Chondrocyte (in vitro differentiated cells): ENCODE measurements around the gene ACTR3. TPM values are rescaled to one million over a fixed set of nuclear protein-coding genes. Genes with fewer than 3 reads are reported as not detected.

Source experiments
- DNase-seq: peaks from one replicate; pipeline ENCODE4 v3.0.0; 2021; ENCODE audit warnings: mixed read lengths, low spot score
- H3K27ac Mint-ChIP-seq: one replicate; pipeline ENCODE4 v1.8.0; 2021; ENCODE audit warnings: mild to moderate bottlenecking, moderate library complexity, mixed read lengths; ENCODE audit not compliant: unreplicated experiment
- H3K27me3 Mint-ChIP-seq: 2 replicates; pipeline ENCODE4 v1.8.0; 2021; ENCODE audit warnings: low read depth, mixed read lengths
- H3K36me3 Mint-ChIP-seq: 2 replicates; pipeline ENCODE4 v1.8.0; 2021; ENCODE audit warnings: low read depth, mixed read lengths
- H3K4me1 Mint-ChIP-seq: 2 replicates; pipeline ENCODE4 v1.8.0; 2021; ENCODE audit warnings: low read depth, mild to moderate bottlenecking, mixed read lengths
- H3K4me3 Mint-ChIP-seq: one replicate; pipeline ENCODE4 v1.8.0; 2021; ENCODE audit warnings: mild to moderate bottlenecking, moderate library complexity, mixed read lengths; ENCODE audit not compliant: unreplicated experiment
- H3K9me3 Mint-ChIP-seq: 2 replicates; pipeline ENCODE4 v1.8.0; 2021; ENCODE audit warnings: low read depth, mixed read lengths
- CTCF ChIP-seq: fragments of 200-600 bp; sonication (generic); IDR thresholded peaks from 2 replicates; pipeline ENCODE4 v1.5.0; 2021; ENCODE audit warnings: antibody characterized with exemption, mild to moderate bottlenecking, moderate library complexity
- total RNA-seq: library from RNA; stranded (reverse); gene quantifications from 3 replicates; pipeline ENCODE4 v1.2.1, GENCODE V29; 2021

ACTR3 gene
- total RNA-seq, 1 donor from 2014 or later = 434 TPM

- H3K9me3 Mint-ChIP-seq = no peaks in the 10 kb centered on the region
- H3K27ac Mint-ChIP-seq = no peak overlapping the region
- peaks cover 19% of the 10 kb centered on the region for H3K4me1 Mint-ChIP-seq
- H3K27me3 Mint-ChIP-seq = no peaks in the 10 kb centered on the region
- DNase-seq = no peak
- no peak overlapping the region for H3K4me3 Mint-ChIP-seq
- H3K36me3 Mint-ChIP-seq = peaks cover 31% of the 10 kb centered on the region
- TF ChIP-seq CTCF = no peak
Observed at GRCh38 chr2:113973810-113974209, 83.9 kb downstream of the ACTR3 start.

GRCh38 chr2:113974727-113975126, 84.8 kb downstream of the ACTR3 start:
- Mint-ChIP-seq H3K27me3 (no peaks in the 10 kb centered on the region), H3K36me3 (peaks cover 34% of the 10 kb centered on the region), H3K27ac (peak overlapping the region; percentile 38)

GRCh38 chr2:113976277-113976928, 86.5 kb downstream of the ACTR3 start:
- no peaks in the 10 kb centered on the region for H3K27me3 Mint-ChIP-seq
- no peak overlapping the region for H3K4me3 Mint-ChIP-seq

More at GRCh38 chr2:113974727-113975126, 84.8 kb downstream of the ACTR3 start:
- TF ChIP-seq CTCF = no peak
- no peak for DNase-seq
- H3K4me3 Mint-ChIP-seq = no peak overlapping the region
- H3K9me3 Mint-ChIP-seq = peaks cover 2% of the 10 kb centered on the region
- peaks cover 19% of the 10 kb centered on the region for H3K4me1 Mint-ChIP-seq

GRCh38 chr2:113977060-113977659, 87.3 kb downstream of the ACTR3 start:
- H3K4me3 Mint-ChIP-seq = no peak overlapping the region
- no peak for TF ChIP-seq CTCF
- H3K27ac Mint-ChIP-seq = peak overlapping the region; percentile 55
- H3K9me3 Mint-ChIP-seq = peaks cover 2% of the 10 kb centered on the region
- no peaks in the 10 kb centered on the region for H3K27me3 Mint-ChIP-seq
- peaks cover 30% of the 10 kb centered on the region for H3K36me3 Mint-ChIP-seq
- no peak for DNase-seq
- H3K4me1 Mint-ChIP-seq = peaks cover 32% of the 10 kb centered on the region

More at GRCh38 chr2:113976277-113976928, 86.5 kb downstream of the ACTR3 start:
- peaks cover 35% of the 10 kb centered on the region for H3K36me3 Mint-ChIP-seq
- DNase-seq = no peak
- H3K9me3 Mint-ChIP-seq = peaks cover 2% of the 10 kb centered on the region
- peak overlapping the region; percentile 6 for H3K27ac Mint-ChIP-seq
- H3K4me1 Mint-ChIP-seq = peaks cover 31% of the 10 kb centered on the region
- TF ChIP-seq CTCF = no peak

GRCh38 chr2:113977660-113978523, 88.0 kb downstream of the ACTR3 start:
- Mint-ChIP-seq H3K27ac (peak overlapping the region; percentile 55), H3K4me3 (no peak overlapping the region), H3K36me3 (peaks cover 24% of the 10 kb centered on the region), H3K27me3 (no peaks in the 10 kb centered on the region), H3K9me3 (peaks cover 2% of the 10 kb centered on the region), H3K4me1 (peaks cover 25% of the 10 kb centered on the region)
- TF ChIP-seq CTCF = peak; percentile 66
- DNase-seq = no peak
